Measurements from ENCODE around the gene FAM135A. TPM values are rescaled to one million over a fixed set of nuclear protein-coding genes. Genes with fewer than 3 reads are reported as not detected.

Gene FAM135A
- total RNA-seq, 1 experiment from 2014 or later, result 31.5 TPM

DNA sequence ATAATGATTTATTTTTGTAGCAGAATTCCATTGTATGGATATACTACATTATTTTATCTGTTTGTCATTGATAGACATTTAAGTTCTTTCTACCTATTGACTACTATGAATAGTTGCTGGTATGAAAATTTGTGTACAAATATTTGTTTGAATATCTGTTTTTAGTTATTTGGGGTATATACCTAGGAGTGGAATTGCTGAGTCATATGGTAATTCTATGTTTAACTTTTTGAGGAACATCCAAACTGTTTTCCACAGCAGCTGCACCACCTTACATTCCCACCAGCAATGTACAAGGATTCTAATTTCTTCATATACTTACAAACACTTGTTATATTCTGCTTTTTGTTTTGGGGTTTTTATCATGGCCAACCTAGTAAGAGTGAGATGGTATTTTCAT lies 97.3 kb downstream of the FAM135A start:
- intact Hi-C loops (cut with micrococcal nuclease; ENCODE audit: unreplicated experiment), result no loop called here
- TF ChIP-seq TCF7L2 (IDR thresholded peaks at IDR 0.05; ENCODE audit: low read depth, low read length), result no peak
- TF ChIP-seq, protein P1, sequence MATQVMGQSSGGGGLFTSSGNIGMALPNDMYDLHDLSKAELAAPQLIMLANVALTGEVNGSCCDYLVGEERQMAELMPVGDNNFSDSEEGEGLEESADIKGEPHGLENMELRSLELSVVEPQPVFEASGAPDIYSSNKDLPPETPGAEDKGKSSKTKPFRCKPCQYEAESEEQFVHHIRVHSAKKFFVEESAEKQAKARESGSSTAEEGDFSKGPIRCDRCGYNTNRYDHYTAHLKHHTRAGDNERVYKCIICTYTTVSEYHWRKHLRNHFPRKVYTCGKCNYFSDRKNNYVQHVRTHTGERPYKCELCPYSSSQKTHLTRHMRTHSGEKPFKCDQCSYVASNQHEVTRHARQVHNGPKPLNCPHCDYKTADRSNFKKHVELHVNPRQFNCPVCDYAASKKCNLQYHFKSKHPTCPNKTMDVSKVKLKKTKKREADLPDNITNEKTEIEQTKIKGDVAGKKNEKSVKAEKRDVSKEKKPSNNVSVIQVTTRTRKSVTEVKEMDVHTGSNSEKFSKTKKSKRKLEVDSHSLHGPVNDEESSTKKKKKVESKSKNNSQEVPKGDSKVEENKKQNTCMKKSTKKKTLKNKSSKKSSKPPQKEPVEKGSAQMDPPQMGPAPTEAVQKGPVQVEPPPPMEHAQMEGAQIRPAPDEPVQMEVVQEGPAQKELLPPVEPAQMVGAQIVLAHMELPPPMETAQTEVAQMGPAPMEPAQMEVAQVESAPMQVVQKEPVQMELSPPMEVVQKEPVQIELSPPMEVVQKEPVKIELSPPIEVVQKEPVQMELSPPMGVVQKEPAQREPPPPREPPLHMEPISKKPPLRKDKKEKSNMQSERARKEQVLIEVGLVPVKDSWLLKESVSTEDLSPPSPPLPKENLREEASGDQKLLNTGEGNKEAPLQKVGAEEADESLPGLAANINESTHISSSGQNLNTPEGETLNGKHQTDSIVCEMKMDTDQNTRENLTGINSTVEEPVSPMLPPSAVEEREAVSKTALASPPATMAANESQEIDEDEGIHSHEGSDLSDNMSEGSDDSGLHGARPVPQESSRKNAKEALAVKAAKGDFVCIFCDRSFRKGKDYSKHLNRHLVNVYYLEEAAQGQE (IDR thresholded peaks at IDR 0.05; ENCODE audit: insufficient read depth in 1 of 2, low read depth in 2 of 2, low read length in 1 of 2), result no peak

DNA sequence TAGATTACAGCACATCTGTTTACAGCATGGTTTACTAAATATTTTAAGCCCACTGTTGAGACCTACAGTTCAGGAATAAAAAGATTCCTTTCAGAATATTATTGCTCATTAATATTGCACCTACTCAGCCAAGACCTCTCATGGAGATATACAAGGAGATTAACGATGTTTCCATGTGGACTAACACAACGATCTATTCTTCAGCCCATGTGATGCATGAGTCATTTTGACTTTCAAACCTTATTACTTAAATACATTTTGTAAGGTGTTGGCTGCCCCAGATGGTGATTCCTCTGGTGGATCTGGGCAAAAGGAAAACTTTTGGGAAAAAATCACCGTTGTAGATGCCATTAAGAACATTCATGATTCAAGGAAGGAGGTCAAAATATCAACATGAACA lies 105.4 kb downstream of the FAM135A start:
- CTCF ChIA-PET, result no interaction called here
- POLR2A ChIA-PET, result no interaction called here
- no peaks in the 10 kb centered on the region for H3K9me3 ChIP-seq (ENCODE audit: control insufficient read depth, insufficient read depth, low read depth, low read length)
- H3K27ac ChIP-seq (ENCODE audit: low read length), result no peak overlapping the region
- no peak for DNase-seq (ENCODE audit: low read depth, low spot score)
- intact Hi-C loops (cut with micrococcal nuclease; ENCODE audit: unreplicated experiment) (no loop called here), in situ Hi-C loops (cut with HindIII; ENCODE audit: low pct_unique_long_range_greater_than_20kb, low sequenced_read_pairs) (no loop called here)
- H3K4me1 ChIP-seq (ENCODE audit: control insufficient read depth, insufficient read depth, low read length), result no peaks in the 10 kb centered on the region
- TF ChIP-seq, protein P1 (IDR thresholded peaks at IDR 0.05; ENCODE audit: insufficient read depth in 1 of 2, low read depth in 2 of 2, low read length in 1 of 2), result no peak
- TF ChIP-seq TCF7L2 (IDR thresholded peaks at IDR 0.05; ENCODE audit: low read depth, low read length), result no peak
- TF ChIP-seq, protein P2, sequence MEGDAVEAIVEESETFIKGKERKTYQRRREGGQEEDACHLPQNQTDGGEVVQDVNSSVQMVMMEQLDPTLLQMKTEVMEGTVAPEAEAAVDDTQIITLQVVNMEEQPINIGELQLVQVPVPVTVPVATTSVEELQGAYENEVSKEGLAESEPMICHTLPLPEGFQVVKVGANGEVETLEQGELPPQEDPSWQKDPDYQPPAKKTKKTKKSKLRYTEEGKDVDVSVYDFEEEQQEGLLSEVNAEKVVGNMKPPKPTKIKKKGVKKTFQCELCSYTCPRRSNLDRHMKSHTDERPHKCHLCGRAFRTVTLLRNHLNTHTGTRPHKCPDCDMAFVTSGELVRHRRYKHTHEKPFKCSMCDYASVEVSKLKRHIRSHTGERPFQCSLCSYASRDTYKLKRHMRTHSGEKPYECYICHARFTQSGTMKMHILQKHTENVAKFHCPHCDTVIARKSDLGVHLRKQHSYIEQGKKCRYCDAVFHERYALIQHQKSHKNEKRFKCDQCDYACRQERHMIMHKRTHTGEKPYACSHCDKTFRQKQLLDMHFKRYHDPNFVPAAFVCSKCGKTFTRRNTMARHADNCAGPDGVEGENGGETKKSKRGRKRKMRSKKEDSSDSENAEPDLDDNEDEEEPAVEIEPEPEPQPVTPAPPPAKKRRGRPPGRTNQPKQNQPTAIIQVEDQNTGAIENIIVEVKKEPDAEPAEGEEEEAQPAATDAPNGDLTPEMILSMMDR (IDR thresholded peaks at IDR 0.05), result no peak
- TF ChIP-seq SIN3A (IDR thresholded peaks at IDR 0.05; ENCODE audit: borderline replicate concordance, insufficient read depth, low read depth, low read length), result no peak
- no peak for TF ChIP-seq POLR2AphosphoS5 (IDR thresholded peaks at IDR 0.05; ENCODE audit: low read depth, low read length)
- no peaks in the 10 kb centered on the region for H3K27me3 ChIP-seq (ENCODE audit: control insufficient read depth, insufficient read depth, low read length)
- BruUV-seq (replicated peaks), result no TSS peak
- no peaks in the 10 kb centered on the region for H3K36me3 ChIP-seq (ENCODE audit: control insufficient read depth, insufficient read depth, low read length)
- no peak overlapping the region for H3K4me3 ChIP-seq (ENCODE audit: low read depth in 2 of 2, low read length in 2 of 2)
- no peak for ATAC-seq

More for the DNA sequence above, 97.3 kb downstream of the FAM135A start:
- in situ Hi-C loops (cut with HindIII; ENCODE audit: low pct_unique_long_range_greater_than_20kb, low sequenced_read_pairs), result no loop called here
- Histone ChIP-seq H3K9me3 (ENCODE audit: control insufficient read depth, insufficient read depth, low read depth, low read length) (no peaks in the 10 kb centered on the region), H3K4me3 (ENCODE audit: low read depth in 2 of 2, low read length in 2 of 2) (no peak overlapping the region), H3K27ac (ENCODE audit: low read length) (no peak overlapping the region), H3K27me3 (ENCODE audit: control insufficient read depth, insufficient read depth, low read length) (no peaks in the 10 kb centered on the region), H3K36me3 (ENCODE audit: control insufficient read depth, insufficient read depth, low read length) (peaks cover 3% of the 10 kb centered on the region), H3K4me1 (ENCODE audit: control insufficient read depth, insufficient read depth, low read length) (no peaks in the 10 kb centered on the region)
- BruUV-seq (replicated peaks), result no TSS peak
- POLR2A ChIA-PET, result no interaction called here
- CTCF ChIA-PET, result no interaction called here
- DNase-seq (ENCODE audit: low read depth, low spot score), result no peak
- no peak for ATAC-seq

Data from Panc1 (cell line).